ENCODE data around the gene SPP1. TPM values are rescaled to one million over a fixed set of nuclear protein-coding genes. Genes with fewer than 3 reads are reported as not detected.
"Not testable (repeated sequence)": the region's sequence is repeated elsewhere in the genome, so short reads cannot be mapped to it uniquely, and the experiment has no call there.

The SPP1 gene
- 100 to 1,000 TPM in 2 of 5 donors, 10 to 100 TPM in 3; 48.2 to 249 (median 91.3) TPM for polyA plus RNA-seq (ENCODE audit: insufficient read depth in 1 of 5, insufficient read length in 5 of 5, low replicate concordance in 1 of 5)
- long read RNA-seq, donor 1, transcript SPP1-203 (7 exons, 1,473 nt), result major isoform, 10 of 28 reads
- long read RNA-seq, donor 1, partial matches to known transcripts, result 14 of 28 reads
- long read RNA-seq, donor 1, other reads (novel, unspliced or antisense), result 0 of 28 reads
- long read RNA-seq, donor 2, transcript SPP1-201 (6 exons, 1,581 nt), result minor isoform, 15 of 74 reads
- long read RNA-seq, donor 2, transcript SPP1-203 (7 exons, 1,473 nt), result major isoform, 58 of 74 reads
- long read RNA-seq, donor 2, partial matches to known transcripts, result 0 of 74 reads
- long read RNA-seq, donor 2, other reads (novel, unspliced or antisense), result 0 of 74 reads
- long read RNA-seq, donor 3, transcript SPP1-203 (7 exons, 1,473 nt), result major isoform, 9 of 26 reads
- long read RNA-seq, donor 3, transcript SPP1-201 (6 exons, 1,581 nt), result minor isoform, 6 of 26 reads
- long read RNA-seq, donor 3, partial matches to known transcripts, result 10 of 26 reads
- long read RNA-seq, donor 3, other reads (novel, unspliced or antisense), result 0 of 26 reads
- long read RNA-seq, donor 4, transcript SPP1-203 (7 exons, 1,473 nt), result major isoform, 9 of 11 reads
- long read RNA-seq, donor 4, partial matches to known transcripts, result 0 of 11 reads
- long read RNA-seq, donor 4, other reads (novel, unspliced or antisense), result 0 of 11 reads
- long read RNA-seq, donor 5, transcript SPP1-201 (6 exons, 1,581 nt), result minor isoform, 19 of 115 reads
- long read RNA-seq, donor 5, transcript SPP1-203 (7 exons, 1,473 nt), result major isoform, 73 of 115 reads
- long read RNA-seq, donor 5, partial matches to known transcripts, result 18 of 115 reads
- long read RNA-seq, donor 5, other reads (novel, unspliced or antisense), result 0 of 115 reads
- long read RNA-seq, donor 6, transcript SPP1-203 (7 exons, 1,473 nt), result major isoform, 17 of 26 reads
- long read RNA-seq, donor 6, partial matches to known transcripts, result 5 of 26 reads
- long read RNA-seq, donor 6, other reads (novel, unspliced or antisense), result 0 of 26 reads
- long read RNA-seq, donor 7, transcript SPP1-203 (7 exons, 1,473 nt), result major isoform, 8 of 9 reads
- long read RNA-seq, donor 7, partial matches to known transcripts, result 0 of 9 reads
- long read RNA-seq, donor 7, other reads (novel, unspliced or antisense), result 0 of 9 reads
- long read RNA-seq, donor 8, transcript SPP1-203 (7 exons, 1,473 nt), result major isoform, 9 of 20 reads
- long read RNA-seq, donor 8, partial matches to known transcripts, result 10 of 20 reads
- long read RNA-seq, donor 8, other reads (novel, unspliced or antisense), result 0 of 20 reads

DNA sequence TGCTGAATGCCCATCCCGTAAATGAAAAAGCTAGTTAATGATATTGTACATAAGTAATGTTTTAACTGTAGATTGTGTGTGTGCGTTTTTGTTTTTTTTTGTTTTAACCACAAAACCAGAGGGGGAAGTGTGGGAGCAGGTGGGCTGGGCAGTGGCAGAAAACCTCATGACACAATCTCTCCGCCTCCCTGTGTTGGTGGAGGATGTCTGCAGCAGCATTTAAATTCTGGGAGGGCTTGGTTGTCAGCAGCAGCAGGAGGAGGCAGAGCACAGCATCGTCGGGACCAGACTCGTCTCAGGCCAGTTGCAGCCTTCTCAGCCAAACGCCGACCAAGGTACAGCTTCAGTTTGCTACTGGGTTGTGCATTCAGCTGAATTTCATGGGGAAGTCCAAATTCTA lies at the start of gene SPP1:
Gene SPP1 (plus strand): TSS at position 249 of the 400 bp plus-strand sequence. CDS start 1,182 bp downstream, outside the sequence.
- no peak for DNase-seq

DNA sequence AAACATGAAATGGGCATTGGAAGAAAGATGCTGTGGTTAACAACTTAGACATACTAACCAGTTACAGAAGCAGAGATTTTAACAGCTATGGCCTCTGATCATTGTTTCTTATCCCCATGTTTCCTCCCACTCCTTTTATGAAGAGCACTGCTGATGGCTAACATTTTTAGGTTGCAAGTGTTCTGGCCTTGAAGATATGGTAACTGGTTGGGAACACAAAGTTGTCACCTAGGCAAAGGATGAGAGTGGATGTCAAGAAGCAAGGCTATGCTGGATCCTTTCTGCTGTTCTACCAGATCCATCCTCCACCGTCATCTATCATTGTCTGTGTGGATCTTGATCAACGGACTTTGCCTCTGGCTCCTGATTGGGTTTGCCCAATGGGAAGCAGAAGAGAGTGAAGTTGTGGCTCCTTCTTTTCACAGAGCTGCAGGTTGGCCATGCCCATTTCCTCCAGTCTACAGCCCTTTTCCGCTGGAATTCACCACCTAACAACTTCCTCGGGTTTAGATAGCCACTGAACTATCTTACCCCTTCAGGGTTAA lies 48.9 kb upstream of the SPP1 start:
- DNase-seq, result no peak

DNA sequence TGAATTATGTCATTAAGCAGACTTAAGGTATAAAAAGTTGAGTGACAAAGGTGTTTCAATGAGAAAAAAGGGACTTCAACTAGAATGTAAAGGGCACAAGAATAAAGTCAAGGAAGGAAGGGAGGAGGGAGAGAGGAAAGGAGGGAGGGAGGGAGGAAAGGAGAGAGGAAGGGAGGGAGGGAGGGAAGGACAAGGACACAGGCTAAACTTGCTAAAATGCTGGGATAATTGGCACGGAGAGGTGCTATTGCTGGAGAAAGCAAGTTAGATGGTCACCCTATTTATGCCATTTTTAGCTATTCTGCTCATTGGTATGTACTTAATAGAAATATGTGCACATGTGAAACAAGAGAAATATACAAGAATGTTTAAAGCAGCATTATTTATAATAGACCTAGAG lies 44.9 kb upstream of the SPP1 start:
- no peak for DNase-seq

DNA sequence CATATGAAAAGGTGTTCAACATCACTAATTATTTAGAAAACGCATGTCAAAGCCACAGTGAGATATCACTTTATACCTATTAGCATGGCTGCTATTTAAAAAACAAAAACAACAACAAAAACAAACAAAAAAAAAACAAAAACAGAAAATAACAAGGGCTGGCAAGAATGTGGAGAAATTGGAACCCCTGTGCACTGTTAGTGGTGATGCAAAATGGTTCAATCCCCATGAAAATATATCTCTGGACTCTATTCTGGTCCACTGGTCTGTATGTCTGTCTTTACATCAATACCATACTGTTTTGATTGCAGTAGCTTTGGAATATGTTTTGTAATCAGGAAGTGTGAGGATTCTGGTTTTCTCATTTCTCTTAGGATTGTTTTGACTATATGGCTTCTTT lies 43.6 kb upstream of the SPP1 start:
- no peak for DNase-seq

DNA sequence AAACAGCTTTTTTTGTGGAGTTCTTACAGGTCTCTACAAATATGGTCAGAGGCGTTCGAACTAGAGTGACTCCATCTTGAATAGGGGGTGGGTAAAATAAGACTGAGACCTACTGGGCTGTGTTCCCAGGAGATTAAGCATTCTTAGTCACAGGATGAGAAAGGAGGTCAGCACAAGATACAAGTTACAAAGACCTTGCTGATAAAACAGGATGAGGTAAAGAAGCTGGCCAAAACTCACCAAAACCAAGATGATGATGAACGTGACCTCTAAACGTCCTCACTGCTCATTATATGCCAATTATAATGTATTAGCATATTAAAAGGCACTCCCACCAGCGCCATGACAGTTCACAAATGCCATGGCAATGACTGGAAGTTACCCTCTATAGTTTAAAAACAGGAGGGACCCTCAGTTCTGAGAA lies 42.8 kb upstream of the SPP1 start:
- DNase-seq, result no peak

DNA sequence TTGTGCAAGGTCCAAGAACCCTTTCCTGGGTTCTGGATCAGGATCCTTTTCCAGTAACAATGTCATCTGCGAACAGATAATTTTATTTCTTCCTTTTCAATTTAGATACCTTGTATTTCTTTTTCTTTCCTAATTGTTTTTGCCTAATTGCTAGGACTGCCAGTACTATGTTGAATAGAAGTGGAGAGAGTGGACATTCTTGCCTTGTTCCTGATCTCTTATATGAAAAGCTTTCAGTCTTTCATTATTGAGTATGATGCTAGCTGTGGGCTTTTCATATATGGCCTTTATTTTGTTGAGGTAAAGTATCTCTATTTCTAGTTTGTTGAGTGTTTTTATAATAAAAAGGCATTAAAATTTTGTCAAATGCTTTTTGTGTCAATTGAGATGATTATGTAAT lies 42.2 kb upstream of the SPP1 start:
- no peak for DNase-seq

DNA sequence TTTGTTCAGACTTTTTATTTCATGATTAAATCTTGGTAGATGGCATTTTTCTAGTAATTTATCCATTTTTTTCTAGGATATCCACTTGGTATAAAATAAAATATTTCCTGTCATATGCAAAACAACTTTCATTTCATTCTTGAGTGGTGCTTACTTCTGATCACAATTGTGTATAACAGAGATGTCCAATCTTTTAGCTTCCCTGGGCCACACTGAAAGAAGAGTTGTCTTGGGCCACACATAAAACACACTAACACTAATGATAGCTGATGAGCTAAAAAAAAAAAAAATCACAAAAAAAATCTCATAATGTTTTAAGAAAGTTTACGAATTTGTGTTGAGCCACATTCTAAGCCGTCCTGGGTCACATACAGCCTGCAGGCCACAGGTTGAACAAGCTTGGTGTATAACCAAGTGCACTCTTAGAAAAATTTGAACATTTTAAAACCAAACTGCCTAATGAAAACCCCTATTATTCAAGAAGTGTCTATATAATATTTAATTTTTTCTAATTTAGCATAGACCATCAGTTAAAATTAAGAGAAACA lies 41.3 kb upstream of the SPP1 start:
- no peak for DNase-seq

DNA sequence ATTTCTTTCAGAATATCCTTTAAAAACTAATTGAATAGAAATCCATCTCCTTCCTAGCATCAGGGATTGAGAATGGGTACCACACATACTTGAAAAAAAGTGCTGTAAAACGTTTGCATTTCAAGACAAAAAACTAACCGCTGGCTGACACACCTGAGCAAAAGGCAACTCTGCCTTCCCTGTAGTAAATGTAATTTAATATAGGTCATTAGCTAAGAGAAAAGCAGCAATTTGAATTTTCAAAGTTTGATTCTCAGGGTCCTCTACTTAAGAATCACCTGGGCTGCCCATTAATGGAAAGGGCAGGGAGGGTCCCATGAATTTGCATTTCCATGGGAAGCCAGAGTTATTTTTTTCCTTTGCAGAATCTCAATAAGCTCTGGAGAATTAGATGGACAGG lies 40.5 kb upstream of the SPP1 start:
- no peak for DNase-seq

DNA sequence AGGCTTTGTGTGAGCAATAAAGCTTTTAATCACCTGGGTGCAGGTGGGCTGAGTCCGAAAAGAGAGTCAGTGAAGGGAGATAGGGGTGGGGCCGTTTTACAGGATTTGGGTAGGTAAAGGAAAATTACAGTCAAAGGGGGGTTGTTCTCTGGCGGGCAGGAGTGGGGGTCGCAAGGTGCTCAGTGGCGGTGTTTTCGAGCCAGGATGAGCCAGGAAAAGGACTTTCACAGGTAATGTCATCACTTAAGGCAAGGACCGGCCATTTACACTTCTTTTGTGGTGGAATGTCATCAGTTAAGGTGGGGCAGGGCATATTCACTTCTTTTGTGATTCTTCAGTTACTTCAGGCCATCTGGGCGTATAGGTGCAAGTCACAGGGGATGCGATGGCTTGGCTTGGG lies 39.6 kb upstream of the SPP1 start:
- DNase-seq, result not testable (repeated sequence)

DNA sequence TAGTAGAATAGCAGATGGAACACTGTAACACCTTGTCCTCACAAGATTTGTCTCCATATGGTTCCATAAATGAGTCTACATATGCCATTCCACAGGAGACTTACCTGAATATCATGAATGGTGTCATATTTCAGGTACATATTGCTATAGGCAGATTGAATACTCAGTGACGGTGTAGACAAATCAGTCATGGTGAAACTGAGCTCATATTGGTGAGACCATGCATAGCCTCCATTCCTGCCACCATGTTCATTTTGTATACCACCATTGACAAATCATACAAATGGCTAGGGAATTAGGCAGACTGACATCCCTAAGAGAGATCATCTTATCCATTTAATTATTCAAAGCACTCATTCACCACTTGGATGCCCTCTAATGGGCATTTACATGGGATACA lies 38.0 kb upstream of the SPP1 start:
- DNase-seq, result no peak

DNA sequence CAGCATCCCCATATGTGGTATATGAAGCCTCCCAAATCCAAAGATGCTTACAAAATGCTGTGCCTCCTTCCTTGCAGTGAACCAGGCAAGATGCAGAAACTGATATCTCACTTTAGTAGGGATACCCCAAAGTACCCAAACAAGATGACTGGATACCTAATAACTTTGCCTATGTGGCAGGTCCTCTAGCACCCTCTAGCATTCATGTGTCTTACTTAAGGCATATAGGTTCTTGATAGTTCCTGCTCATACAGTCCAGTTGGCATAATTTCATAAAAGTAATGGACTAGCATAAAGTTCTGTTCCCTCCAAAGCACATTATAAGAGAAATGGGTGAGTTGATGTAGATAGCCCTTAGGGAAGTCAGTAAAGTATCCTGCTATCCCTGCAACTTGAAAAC lies 36.8 kb upstream of the SPP1 start:
- DNase-seq, result no peak

DNA sequence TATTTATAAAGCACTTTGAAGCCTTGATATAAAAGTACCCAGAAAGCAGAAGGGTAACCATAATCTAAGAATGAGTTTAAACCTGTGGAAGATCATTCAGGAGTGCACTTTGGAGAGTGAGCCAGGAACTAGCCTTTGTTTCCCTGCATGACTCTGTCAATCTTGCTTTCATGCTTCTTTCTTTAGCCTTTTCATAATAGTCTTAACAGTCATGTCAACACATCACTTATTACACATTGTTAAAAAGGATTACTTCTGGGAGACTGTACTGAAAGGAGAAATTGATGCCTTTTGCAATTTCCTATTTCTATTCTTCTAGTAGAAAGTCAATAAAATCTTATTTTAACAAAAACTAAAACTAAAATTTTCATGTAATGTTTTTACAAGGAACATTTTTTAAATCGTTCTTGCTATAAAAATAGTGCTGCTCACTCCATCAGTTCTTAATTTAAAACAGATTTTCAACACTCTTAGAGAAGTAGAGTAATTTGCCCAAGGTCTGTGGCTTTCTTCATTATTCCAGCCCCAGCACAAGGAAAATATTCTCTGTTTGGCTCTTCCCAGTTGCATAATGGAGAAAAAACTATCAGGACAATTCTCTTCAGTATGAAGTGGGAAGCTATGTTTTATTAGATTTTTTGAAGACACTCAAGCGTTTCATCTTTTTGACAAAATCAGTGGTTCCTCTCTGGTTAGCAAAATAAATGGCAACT lies 35.4 kb upstream of the SPP1 start:
- no peak for DNase-seq

DNA sequence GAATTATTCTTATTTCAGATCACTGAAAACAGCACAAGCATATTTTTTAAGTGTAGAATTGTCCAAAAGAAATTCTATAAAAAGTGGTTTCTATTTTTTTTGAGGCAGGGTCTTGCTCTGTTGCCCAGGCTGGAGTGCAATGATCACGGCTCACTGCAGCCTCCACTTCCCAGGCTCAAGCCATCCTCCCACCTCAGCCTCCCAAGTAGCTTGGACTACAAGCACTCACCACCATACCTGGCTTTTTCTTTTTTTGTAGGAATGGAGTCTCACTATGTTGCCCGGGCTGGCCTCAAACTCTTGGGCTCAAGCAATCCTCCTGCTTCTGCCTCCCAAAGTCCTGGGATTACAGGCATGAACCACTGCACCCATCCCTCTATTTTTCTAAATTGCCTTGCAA lies 34.7 kb upstream of the SPP1 start:
- DNase-seq, result not testable (repeated sequence)

DNA sequence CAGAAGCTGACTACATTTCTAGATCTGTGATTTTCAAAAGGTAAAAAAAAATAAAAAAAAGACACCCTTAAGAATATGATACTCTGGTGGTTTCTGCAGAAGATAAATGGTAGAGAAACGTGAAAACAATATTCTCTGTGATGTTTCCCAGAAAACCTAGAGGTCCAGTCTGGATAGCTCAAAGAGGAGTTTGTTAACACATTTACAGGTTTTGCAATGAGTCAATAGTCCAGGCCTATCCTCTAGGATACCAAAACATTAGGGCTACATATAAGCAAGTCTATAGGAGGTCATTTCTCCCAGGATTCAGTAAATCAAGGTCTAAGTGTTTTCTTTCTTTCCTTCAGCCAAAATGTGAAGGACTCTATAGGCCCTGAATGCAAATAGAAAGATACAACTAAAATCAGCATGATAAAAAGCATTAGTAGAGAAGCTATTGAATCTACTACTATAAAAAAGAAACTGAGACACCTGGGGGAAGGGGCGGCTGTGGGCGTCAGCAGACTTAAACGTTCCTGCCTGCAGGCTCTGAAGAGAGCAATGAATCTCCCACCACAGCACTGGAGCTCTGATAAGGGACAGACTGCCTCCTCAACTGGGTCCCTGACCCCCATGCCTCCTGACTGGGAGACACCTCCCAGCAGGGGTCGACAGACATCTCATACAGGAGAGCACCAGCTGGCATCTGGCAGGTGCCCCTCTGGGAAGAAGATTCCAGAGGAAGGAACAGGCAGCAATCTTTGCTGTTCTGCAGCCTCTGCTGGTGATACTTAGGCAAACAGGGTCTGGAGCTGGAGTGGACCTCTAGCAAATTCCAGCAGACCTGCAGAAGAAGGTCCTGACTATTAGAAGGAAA lies 33.7 kb upstream of the SPP1 start:
- DNase-seq, result no peak

DNA sequence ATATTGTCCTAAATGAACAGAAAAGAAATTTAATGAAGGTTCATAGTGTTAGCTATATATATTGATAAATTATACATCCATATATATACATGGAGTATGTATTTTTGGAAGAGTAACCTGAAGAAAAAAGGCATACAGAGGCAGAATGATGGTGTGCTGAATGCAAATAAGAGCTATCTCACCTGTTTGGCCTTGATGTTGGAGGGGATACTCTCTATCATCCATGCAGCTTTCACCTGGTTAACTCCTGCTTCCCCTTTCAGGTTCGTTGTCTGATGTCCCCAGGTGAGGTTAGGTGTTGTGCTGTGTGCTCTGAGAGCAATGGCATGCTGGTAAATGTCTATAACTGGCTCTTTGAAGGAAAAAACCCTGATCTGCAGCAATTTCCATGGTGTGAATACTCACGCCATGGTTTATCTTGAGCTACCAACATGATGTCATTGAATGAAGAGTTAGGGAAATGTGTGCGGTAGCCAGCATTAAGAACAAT lies 31.8 kb upstream of the SPP1 start:
- DNase-seq, result no peak

DNA sequence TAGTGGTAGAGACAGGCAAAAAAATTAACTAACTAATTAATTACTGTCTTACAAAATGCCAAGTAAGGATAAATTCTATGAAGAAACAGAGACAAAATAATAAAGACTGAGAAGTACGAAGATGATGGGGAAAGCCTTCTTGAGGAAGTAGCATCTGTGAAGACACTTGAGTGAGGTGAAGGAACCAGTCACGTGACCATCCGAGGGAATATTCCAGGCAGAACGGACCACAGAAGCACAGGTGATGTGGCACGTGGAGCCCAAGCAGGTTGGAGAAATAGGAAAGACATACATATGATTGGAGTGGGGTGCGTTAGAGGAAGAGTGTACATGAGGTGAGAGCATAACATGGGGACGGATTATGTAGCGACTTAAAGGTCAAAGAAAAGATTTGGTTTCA lies 30.5 kb upstream of the SPP1 start:
- no peak for DNase-seq

DNA sequence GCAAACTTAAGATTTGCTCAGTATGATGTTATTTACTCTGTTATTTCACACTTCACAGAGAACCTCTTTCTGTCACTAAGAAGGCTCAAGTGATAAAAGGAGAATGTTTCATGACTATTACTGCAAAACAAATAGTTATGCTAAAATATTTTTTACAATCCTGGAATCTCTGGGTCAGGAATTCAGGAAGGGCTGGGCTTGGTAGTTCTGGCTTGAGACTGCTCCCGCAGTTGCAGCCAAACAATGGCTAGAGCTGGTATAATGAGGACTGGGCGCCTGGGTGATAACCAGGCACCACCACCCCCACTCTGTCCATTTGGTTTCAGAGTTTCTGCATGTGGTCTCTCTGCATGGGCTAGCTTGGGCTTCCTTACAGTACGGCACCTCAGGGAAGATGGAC lies 28.7 kb upstream of the SPP1 start:
- no peak for DNase-seq

DNA sequence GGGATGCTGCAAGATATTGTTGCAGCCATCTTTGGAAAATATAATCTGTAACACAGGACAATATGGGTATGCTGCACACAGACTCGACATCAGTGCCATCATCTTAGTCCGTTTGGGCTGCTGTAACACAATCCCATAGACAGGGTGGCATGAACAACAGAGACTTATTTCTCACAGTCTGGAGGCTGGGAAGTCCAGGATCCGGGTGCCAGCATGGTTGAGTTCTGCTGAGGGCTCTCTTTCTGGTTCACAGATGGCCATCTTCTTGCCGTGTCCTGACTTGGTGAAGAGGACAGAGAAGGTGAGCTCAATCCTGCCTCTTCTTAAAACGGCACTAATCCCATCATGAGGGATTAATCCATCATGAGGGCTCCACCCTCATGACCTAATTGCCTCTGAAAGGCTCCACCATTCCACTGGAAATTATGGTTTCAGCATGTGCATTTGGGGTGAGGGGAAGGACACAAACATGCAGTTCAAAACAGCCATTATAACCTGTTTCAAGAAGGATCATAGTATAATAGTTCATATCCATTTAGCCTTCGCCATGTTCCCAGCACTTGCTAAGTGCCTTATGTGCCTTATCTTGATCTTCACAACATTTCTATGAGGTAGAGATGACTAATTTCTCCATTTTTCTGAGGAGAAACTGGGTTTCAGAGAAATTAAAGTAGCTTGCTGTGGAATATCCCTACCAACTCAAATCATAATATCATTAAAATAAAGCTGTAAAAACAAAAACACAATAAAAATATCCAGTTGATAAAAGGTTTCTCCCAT lies 27.9 kb upstream of the SPP1 start:
- DNase-seq, result no peak

DNA sequence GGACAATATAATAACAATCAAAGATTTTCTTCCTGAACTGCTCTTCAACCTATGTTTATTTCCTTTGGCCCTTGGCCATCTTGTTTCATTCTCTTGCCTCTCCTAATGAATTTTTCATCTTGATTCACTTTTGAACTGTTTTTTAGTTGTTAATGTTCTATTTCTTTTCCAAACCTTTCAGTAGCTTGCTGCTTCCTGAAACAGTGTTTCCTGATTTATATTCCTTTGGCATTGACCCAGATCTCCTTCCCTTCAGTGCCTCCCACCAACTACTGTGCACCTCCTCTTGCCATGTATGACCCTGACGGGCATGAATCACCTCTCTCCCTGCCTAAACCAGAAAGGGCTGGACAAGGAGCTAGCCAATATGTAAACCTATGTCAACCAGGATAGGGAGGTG lies 25.6 kb upstream of the SPP1 start:
- DNase-seq, result no peak
